T follicular helper cell (primary cell): ENCODE results near the gene PADI4.
"Not testable (repeated sequence)": the region's sequence is repeated elsewhere in the genome, so short reads cannot be mapped to it uniquely, and the experiment has no call there.

ENCODE experiments used
- DNase-seq: peaks from one replicate; pipeline ENCODE4 v3.0.0-alpha.2; 2020; ENCODE audit warnings: low read depth

Gene PADI4

GRCh38 chr1:17313530-17314309, 5.7 kb downstream of the PADI4 start:
- no peak for DNase-seq

- no peak for DNase-seq
These were observed 6.5 kb downstream of the PADI4 start for GRCh38 chr1:17314491-17314971.

GRCh38 chr1:17315542-17316130, 7.6 kb downstream of the PADI4 start:
- no peak for DNase-seq

GRCh38 chr1:17316704-17317103, 8.7 kb downstream of the PADI4 start:
- DNase-seq, result no peak

- DNase-seq, result no peak
These were observed 10.3 kb downstream of the PADI4 start for GRCh38 chr1:17318262-17318661.

- no peak for DNase-seq
These were observed 11.8 kb downstream of the PADI4 start for GRCh38 chr1:17319561-17320350.

GRCh38 chr1:17321857-17322390, 13.9 kb downstream of the PADI4 start:
- not testable (repeated sequence) for DNase-seq

GRCh38 chr1:17328855-17329254, 20.9 kb downstream of the PADI4 start:
- DNase-seq, result no peak

GRCh38 chr1:17329610-17330009, 21.6 kb downstream of the PADI4 start:
- no peak for DNase-seq

GRCh38 chr1:17330856-17331255, 22.9 kb downstream of the PADI4 start:
- no peak for DNase-seq

GRCh38 chr1:17333081-17333480, 25.1 kb downstream of the PADI4 start:
- DNase-seq, result no peak

GRCh38 chr1:17335821-17336710, 28.1 kb downstream of the PADI4 start:
- DNase-seq, result peak; percentile 27

GRCh38 chr1:17338706-17339493, 30.9 kb downstream of the PADI4 start:
- no peak for DNase-seq

- no peak for DNase-seq
These were observed 31.5 kb downstream of the PADI4 start for GRCh38 chr1:17339521-17339920.

- no peak for DNase-seq
These were observed 32.4 kb downstream of the PADI4 start for GRCh38 chr1:17340358-17340757.

GRCh38 chr1:17342014-17342441, 34.0 kb downstream of the PADI4 start:
- DNase-seq, result no peak

GRCh38 chr1:17345506-17345905, 37.5 kb downstream of the PADI4 start:
- not testable (repeated sequence) for DNase-seq

GRCh38 chr1:17346046-17346789, 38.2 kb downstream of the PADI4 start:
- no peak for DNase-seq

GRCh38 chr1:17347769-17348592, 40.0 kb downstream of the PADI4 start:
- no peak for DNase-seq
